NCI-H146 (cell line): Measurements from ENCODE around the gene LPAR6.
"Not testable (repeated sequence)": the region's sequence is repeated elsewhere in the genome, so short reads cannot be mapped to it uniquely, and the experiment has no call there.

ENCODE experiments used
- DNase-seq: peaks from one replicate; lab custom pipeline; 2025; lab: John Stamatoyannopoulos, UW

Gene LPAR6, protein sequence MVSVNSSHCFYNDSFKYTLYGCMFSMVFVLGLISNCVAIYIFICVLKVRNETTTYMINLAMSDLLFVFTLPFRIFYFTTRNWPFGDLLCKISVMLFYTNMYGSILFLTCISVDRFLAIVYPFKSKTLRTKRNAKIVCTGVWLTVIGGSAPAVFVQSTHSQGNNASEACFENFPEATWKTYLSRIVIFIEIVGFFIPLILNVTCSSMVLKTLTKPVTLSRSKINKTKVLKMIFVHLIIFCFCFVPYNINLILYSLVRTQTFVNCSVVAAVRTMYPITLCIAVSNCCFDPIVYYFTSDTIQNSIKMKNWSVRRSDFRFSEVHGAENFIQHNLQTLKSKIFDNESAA

DNA sequence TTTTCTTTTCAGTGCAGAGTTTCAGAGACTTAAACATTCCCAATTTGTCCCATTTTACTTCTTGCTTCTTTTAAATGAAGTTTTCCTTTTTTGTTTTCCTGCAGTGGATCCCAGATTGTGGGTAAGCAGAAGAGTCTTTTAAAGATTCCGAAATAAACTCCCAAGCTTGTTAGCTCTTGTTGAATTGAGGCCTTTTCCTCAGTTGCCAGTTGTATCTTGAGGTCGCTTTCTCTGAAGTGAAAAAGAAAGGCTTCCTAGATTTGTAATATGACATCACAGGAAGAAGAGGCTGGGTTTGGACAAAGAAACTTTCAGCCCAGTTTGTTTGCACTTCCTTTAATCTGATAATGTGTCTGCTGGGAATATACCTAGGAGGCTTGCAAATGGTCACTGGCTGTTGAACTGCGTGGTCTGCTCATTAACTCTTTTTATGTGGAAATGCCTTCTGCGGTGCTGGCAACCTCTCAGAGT, at the start of gene LPAR6:
TSS of gene LPAR6 (minus strand) at position 233 of the 471 bp plus-strand sequence. CDS start 690 bp downstream, outside the sequence.
- peak; percentile 21 for DNase-seq

DNA sequence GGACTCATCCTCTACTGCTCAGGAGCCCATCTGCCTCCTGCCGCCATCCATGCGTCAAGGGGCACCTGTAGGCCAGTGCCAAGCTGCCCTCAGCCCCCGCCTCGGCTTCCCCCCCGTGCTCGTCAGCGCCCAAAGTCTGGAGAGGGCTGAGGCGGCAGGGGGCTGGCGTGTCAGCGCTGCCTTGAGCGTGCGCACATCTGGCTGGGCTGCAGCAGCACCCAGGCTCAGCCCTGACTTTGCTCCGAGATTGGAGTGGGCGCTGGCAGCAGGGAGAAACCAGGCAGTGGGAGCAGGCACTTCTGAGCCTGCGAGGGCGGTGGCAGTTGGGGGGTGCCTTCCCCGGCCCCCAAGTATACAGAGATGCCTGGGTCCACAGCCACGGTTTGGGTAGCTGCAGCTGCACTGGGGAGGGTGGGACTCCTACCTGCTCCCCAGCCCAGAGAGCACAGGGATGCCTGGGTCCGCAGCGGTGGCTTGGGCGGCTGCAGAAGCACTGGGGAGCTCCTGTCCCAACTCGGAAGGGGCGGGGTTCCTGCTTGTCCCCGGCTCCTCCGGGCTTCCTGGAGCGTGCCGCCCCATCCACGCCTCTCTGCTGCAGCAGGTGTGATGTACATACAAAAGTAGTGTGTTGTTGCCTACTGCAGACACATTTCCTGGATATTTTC, 44.8 kb upstream of the LPAR6 start:
- DNase-seq = no peak

DNA sequence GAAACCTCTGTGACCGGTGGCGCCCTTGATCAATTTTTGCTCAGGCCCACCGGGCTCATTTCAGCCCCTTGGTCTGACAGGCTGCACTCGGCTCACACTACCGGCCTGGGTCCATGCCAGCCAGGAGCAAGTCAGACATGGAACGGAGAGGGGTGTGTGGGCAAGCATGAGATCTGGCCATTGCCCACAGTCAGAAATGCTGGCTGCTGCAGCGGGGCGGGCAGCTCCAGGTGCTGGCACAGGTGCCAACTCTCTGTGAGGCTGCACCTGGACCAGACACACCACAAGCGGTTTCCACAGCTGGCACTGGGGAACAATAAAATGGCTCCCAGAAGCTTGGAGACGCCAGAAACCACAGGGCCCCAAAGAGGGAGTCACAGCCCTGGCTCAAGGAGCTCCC, 43.6 kb upstream of the LPAR6 start:
- no peak for DNase-seq

DNA sequence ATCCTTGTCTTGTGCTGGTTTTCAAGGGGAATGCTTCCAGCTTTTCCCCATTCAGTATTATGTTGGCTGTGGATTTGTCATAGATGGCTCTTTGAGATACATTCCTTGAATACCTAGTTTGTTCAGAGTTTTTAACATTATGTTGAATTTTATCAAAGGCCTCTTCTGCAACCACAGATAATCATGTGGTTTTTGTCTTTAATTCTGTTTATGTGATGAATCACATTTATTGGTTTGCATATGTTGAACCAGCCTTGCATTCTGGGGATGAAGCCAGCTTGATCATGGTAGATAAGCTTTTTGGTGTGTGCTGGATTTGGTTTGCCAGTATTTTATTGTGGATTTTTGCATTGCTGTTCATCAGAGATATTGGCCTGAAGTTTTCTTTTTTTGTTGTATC, 38.3 kb upstream of the LPAR6 start:
- DNase-seq = not testable (repeated sequence)

DNA sequence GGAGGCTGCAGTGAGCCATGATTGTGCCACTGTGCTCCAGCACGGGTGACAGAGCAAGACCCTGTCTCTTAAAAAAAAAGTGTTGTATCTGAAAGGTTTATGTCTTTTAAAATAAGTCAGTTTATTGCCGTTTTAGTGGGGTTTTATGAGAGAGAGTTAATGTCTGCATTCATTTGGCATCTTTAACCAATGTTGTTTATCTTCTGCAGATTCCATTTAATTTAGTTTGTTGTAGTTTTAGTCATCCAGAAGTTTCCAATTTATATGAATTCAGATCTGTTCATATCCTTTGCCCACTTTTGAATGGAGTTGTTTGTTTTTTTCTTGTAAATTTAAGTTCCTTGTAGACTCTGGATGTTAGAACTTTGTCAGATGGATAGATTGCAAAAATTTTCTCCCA, 36.7 kb upstream of the LPAR6 start:
- DNase-seq = no peak

DNA sequence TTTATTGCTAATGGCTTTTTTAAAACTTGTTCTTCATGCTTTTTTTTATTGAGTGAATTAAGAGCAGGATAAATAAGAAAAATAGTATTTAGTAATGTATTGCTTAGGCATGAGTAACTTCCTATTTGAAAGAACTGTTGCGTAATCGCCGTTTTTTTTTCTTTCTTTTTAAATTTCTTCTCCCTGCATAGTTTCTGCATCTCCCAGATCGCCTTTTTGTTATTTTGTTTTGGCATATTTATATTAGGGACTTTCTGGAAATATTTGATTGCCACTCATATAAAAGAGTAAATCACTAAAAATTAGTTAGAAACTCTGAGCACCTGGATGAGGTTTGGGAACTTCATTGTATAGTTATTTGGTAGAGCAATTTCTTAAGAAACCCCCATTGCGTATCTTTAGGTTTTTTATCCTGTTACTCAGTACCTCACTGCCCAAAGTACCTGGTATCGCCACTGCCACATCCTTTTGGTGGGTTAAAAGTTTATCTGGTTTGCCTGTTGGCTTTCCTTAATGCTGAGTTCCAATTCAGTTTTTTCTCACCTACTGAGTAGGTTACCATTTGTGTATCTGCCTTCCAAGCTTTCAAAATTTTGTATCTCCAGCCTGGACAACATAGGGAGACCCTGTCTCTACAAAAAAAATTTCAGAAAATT, 36.2 kb upstream of the LPAR6 start:
- no peak for DNase-seq

DNA sequence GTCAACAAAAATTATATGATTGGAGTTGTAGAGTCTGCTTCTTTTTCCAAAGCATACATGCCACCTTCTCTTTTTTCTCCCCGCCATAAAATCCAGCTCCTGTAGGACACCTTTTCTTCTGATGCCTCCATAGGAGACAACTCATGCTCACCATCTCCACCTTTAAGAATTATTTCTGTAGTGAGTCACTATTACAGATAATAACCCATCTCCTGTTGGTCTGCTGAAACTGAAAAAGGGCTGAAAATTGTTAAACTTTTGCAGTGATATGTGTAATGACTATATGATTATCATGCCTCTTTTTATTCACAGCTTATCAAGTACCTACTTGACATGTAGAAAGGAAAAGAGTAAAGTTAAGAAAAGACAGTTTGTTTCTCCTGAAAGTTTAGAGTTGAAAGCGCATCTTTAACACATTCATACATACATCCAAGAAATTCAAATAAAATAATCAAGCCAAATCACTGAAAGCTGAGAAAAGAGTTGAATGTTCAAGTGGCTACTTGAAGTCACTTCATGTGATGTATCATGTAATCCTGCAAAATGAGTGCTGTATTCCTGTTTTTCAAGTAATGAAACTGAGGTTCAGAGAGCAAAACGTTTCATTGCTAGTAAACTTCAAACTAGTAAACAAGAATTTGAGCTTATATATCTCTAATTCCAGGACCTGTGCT, 35.5 kb upstream of the LPAR6 start:
- DNase-seq = no peak

DNA sequence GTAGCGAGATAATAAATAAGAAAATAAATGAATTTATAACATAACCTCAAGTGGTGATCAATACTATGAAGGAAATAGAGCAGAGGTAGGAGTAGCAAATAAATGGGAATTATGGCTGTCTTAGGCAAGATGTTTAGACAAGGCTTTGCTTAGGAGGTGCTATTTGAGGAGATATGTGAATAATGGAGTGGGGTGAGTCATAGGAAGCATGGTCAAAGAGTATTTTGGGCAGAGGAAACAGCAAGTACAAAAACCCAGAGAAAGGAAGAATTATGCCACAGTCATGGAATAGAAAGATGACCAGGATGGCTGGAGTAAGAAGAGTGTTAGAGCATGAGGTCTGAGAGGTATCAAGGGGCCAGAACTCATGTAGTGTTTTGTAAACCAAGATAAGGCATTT, 33.6 kb upstream of the LPAR6 start:
- no peak for DNase-seq

DNA sequence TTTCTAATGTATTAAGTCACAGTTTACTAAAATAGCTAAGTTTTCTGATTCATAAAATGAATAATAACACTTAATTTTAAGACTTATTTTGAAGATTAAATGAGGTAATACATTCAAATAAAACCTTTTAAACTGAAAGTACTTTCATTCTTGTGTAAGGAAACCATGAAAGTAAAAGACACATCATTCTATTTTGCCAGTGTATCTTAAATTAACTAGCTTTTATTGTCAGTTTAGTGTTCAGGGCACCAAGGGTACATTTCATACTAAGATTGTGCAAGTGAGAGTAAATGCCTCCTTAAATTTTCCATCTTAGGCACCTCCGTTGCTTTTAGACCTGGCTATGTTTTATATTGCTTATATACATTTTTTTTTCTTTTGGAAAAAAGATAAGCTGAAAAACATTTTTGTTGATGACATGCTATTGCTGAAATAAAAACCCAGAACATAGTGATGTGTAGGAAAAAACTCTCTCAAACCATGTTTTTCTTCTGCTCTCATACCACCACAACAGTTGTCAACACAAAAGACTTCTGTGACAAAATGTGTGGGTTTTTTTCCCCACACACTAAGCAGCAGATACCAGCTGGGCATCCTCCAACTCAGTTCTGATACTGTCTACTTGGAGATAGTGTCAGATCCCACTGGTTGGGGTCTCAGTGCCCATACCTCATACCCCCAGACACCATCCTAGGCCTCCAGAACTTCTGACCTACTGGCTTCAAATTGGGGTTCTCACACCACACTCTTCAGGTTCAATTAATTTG, 30.7 kb upstream of the LPAR6 start:
- DNase-seq = no peak

DNA sequence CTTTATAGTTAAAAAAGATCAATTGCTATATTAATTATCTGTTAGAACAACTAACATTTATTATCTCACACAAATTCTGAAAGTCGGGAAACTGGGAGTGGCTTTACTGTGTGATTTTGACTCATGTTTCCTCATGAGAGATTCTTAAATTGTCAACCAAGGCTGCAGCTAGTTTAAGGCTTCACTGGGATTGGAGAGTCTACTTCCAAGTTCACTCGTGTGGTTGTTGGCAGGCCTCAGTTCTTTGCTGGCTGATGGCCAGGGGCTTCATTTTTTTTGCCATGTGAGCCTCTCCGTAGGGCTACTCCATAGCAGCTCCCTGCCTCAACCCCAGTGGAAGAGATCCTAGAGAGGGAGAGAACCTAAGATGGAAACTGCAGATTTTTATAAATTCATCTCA, 24.5 kb upstream of the LPAR6 start:
- DNase-seq = no peak

DNA sequence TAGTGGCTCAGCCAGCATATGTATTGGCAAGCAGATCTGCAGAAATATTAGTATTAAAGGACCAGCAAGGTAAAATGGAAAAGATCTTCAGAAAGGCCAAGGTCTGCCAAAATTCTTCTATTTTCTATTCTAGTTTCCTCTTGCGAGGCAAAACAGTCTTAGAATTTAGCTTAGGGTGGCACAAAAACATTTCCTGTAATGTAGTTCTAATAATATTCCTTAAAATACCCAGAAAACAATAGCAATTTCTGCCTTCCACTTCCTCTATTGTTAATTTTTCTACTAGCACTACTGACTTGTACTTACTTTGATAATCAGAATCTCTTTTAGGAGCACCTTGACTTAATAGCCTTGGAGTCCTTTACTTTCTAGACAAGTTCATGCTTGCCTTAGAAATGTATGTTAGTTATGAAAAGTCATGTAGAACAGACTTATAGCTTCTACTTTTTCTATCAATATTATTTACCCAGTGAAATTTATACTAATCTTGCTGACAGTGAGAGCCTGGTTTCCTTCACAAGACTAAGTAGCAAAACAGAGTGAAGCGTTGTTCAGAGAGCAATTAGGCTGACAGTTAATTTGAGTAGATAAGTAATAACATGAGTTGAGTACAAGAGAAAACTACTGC, 23.9 kb upstream of the LPAR6 start:
- DNase-seq = no peak

DNA sequence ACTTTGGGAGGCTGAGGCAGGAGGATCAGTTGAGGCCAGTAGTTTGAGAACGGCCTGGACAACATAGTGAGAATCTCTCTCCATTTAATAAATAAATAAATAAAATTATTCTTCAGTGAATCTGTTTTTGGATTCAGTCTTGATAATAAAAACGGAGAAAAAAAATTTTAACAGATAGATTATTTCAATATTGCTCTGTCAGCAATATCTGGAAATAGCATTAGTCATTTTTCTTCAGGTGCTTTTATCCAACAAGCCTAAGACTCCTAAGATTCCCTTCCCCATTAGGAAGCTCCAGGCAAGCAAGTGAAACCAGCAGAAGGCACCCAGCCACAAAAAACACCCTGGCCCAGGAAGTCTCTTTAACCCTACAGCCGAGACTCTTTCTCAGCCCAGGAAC, 21.3 kb upstream of the LPAR6 start:
- DNase-seq = no peak

DNA sequence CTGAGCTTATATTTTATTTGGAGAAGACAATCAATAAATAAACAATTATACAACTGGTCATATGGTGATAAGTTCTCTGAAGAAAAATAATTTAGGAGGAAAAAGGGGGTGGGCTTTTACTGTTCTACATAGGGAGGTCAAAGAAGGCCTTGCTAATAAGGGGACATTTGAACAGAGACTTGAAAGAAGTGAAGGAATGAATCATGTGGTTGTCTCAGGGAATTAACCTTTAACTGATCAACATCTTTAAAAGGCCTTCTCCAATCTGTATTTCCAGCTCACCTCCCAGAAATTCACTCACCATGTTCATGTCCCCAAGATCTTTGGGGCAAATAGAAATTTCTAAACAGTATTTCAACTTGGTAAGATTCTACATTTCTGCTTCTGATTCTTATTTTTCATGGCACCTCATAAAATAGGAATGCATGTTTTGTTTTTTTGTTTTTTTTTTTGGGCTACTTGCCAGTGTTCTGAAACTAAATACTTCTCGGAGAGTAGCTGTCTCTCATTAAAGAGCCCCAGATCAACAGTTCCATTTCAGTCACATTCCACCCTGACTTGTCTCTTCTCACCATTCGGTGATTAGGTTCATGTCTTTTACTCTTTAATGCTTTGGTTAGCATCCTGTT, 19.2 kb upstream of the LPAR6 start:
- DNase-seq = no peak

DNA sequence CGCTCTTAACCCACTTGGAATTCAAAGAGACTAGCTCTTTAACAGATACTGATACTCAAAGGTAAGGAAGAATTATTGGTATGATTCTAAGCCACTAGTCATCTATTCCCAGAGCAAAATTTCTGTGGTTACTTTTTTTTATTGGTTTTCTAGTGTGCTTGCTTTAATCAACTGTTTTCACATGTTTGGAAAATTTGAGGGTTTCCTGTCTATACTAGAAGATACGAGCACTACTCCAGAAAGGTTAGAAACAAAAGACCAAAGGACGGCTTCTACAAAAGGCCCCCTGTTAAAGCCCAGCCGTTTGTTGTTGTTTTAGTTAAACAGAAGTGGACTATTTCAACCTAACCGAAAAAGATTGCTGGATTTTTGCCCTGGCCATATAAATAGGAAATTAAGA, 18.5 kb upstream of the LPAR6 start:
- DNase-seq = no peak

DNA sequence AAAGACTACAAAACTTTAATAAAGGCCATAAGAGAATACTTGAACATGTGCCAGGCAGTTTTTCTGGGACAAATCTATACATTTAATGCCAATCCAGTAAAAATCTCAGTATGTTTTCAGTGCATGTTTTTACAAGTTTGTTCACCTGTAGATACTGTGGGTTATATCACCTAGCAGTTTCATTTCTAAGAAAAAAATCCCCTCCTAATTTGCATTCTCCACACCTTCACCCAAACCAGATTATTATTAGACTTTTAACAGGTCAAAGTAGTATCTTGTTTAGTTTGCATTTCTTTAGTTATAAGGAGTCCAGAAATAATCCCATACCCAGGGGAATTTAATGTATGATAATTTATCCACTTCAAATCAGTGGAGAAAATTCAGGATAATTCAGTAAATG, 17.0 kb upstream of the LPAR6 start:
- DNase-seq = no peak

DNA sequence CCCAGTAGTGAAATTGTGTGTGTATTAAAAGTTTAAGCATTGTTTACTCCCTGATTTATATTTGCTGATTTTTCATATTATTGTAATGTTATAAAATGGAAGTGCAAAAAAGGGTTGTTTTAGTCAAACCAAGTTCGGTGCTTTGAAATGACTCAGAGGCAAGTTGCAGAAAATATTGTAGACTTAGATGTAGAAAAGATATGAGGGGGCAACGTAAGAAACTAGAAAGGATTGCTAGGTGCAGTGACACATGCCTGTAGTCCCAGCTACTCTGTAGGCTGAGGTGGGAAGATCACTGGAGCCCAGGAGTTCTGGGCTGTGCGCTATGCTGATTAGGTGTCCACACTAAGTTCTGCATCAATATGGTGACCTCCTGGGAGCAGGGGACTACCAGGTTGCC, 16.1 kb upstream of the LPAR6 start:
- no peak for DNase-seq

DNA sequence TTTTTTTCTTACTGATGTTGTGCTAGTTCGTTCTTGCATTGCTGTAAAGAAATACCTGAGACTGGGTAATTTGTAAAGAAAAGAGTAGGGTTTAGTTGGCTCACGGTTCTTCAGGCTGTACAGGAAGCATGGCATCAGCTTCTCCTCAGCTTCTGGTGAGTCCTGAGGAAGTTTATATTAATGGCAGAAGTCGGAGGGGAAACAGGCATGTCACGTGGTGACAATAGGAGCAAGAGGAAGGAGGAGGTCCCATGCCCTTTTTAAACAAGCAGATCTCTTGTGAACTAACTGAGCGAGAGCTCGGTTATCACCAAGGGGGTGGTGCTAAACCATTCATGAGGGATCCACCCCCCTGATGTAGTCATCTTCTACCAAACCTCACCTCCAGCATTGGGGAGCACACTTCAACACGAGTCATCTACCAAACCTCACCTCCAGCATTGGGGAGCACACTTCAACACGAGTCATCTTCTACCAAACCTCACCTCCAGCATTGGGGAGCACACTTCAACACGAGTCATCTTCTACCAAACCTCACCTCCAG, 13.9 kb upstream of the LPAR6 start:
- not testable (repeated sequence) for DNase-seq

DNA sequence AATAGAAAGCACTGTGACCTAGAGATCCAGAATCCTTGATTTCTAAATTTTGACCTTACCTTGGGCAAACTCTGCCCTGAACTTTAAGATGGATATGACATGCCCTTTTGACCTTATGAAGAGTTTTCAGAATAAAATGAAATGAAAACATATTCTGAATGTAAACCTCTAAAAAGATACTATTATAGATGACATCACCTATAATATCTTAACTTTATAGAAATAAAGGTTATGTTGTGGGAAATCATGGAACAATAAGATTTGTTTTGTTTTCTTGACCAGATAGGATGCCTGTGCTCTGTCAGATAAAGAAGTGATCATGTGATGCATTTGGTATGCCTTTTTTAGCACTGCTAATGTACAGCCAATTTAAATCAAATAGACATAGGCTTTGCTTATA, 13.1 kb upstream of the LPAR6 start:
- no peak for DNase-seq

DNA sequence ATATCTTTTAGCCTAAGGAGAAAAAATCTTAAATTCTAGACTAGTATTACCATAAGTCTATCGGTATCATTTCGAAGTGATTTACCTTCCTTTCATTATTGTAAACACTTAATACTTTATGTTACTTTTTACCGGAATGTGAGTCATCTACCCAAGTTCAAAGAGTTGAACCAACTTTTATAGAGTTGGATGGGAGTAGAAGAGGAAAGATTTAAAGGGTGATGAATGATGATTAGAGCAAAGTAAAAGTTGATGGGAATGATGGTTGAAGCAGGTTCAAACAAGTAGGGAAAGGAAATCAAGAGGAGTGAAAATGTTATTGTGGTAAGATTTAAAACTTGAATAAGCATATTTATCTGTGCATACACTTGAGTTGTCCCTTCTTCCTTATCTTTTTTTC, 11.3 kb upstream of the LPAR6 start:
- DNase-seq = no peak

DNA sequence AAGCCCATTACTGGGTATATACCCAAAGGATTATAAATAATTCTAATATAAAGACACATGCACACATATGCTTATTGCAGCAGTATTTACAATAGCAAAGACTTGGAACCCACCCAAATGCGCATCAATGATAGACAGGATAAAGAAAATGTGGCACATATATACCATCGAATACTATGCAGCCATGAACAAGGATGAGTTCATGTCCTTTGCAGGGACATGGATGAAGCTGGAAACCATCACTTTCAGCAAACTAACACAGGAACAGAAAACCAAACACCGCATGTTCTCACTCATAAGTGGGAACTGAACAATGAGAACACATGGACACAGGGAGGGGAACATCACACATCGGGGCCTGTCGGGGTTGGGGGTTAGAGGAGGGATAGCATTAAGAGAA, 9.1 kb upstream of the LPAR6 start:
- not testable (repeated sequence) for DNase-seq

DNA sequence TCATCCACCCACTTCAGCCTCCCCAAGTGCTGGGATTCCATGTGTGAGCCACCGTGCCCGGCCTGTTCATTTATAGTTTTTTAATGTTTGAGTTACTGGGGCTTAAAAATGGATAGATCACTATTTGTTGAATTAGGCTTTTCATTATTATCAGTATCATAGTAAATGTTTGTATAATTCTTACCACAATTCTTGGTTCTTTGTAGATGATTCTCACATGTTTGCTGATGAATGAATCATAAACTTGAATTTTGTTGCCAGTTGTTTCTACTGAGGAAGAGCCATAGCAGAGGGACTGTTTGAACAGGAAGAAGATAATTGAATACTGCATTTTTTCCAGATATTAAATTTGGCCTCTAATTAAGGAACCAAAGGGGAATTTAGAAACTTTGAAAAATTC, 2.6 kb upstream of the LPAR6 start:
- no peak for DNase-seq
